ENCODE data around the gene CALCOCO1. TPM values are rescaled to one million over a fixed set of nuclear protein-coding genes. Genes with fewer than 3 reads are reported as not detected.

The CALCOCO1 gene
- total and polyA plus RNA-seq, 2 of the 13 experiments (the other 11 are each of a cell fraction or from before 2014, with no cell fraction given), result 7.7 to 47.7 TPM

DNA sequence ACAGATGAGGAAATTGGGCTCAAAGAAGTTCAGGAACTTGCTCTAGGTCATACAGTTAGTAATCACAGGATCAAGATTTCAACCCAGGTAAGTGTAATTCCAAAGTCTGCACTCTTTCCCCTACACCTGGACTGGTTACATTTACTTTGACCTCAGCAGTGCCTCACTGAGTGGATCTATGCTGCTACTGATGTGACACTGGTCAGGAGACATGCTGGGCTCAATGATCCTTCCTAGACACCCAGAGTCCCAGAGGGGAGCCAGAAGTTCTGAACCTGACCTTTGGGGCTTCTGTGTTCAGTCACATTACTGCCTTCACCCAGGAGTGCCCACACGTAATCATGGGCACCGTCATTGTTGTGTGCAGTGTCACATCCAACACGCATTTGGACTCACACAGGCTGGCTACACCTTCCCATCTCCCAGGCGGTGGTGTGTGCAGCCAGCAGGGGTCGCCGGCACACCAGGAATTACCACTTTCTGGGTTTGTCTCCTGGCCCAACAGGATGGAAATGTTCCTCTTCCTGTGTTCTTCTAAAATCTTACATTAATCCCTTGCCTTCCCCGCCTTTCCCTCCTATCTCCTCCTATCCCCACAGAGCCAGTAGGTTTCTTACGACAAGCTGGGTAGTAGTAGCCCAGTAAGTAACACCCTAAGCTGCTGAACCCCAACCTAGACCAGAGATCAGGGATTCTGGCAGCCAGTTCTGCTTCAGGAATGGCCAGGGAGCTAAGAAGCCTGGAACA is 25.6 kb downstream of the CALCOCO1 start (continued):
- no peak for TF ChIP-seq IRX3 (CRISPR knock-in tag; IDR thresholded peaks at IDR 0.05; ENCODE audit: borderline replicate concordance, low read depth)
- TF ChIP-seq, protein P1, sequence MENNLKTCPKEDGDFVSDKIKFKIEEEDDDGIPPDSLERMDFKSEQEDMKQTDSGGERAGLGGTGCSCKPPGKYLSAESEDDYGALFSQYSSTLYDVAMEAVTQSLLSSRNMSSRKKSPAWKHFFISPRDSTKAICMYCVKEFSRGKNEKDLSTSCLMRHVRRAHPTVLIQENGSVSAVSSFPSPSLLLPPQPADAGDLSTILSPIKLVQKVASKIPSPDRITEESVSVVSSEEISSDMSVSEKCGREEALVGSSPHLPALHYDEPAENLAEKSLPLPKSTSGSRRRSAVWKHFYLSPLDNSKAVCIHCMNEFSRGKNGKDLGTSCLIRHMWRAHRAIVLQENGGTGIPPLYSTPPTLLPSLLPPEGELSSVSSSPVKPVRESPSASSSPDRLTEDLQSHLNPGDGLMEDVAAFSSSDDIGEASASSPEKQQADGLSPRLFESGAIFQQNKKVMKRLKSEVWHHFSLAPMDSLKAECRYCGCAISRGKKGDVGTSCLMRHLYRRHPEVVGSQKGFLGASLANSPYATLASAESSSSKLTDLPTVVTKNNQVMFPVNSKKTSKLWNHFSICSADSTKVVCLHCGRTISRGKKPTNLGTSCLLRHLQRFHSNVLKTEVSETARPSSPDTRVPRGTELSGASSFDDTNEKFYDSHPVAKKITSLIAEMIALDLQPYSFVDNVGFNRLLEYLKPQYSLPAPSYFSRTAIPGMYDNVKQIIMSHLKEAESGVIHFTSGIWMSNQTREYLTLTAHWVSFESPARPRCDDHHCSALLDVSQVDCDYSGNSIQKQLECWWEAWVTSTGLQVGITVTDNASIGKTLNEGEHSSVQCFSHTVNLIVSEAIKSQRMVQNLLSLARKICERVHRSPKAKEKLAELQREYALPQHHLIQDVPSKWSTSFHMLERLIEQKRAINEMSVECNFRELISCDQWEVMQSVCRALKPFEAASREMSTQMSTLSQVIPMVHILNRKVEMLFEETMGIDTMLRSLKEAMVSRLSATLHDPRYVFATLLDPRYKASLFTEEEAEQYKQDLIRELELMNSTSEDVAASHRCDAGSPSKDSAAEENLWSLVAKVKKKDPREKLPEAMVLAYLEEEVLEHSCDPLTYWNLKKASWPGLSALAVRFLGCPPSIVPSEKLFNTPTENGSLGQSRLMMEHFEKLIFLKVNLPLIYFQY (CRISPR knock-in tag; IDR thresholded peaks at IDR 0.05; ENCODE audit: borderline replicate concordance), result 0 out of 2 replicates have a peak, but pooled peaks have one; percentile 37
- TF ChIP-seq PPARG (CRISPR knock-in tag; conservative IDR thresholded peaks at IDR 0.05), result no peak
- TF ChIP-seq TEAD3 (CRISPR knock-in tag; optimal IDR thresholded peaks at IDR 0.05; ENCODE audit: borderline replicate concordance), result peak; percentile 54
- TF ChIP-seq, protein P2, sequence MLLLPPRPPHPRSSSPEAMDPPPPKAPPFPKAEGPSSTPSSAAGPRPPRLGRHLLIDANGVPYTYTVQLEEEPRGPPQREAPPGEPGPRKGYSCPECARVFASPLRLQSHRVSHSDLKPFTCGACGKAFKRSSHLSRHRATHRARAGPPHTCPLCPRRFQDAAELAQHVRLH (CRISPR knock-in tag; IDR thresholded peaks at IDR 0.05; ENCODE audit: borderline replicate concordance, low read depth), result 0 out of 2 replicates have a peak, but pooled peaks have one; percentile 46
- 0 out of 2 replicates have a peak, but pooled peaks have one; percentile 38 for TF ChIP-seq AHR (CRISPR knock-in tag; IDR thresholded peaks at IDR 0.05)
- TF ChIP-seq STAG1 (CRISPR knock-in tag; IDR thresholded peaks at IDR 0.05), result peak; percentile 95
- peak; percentile 71 for TF ChIP-seq SMC3 (IDR thresholded peaks at IDR 0.05; ENCODE audit: low read length)
- TF ChIP-seq ZNF660 (CRISPR knock-in tag; IDR thresholded peaks at IDR 0.05; ENCODE audit: borderline replicate concordance, low read depth), result no peak
- TF ChIP-seq KDM2A (CRISPR knock-in tag; IDR thresholded peaks at IDR 0.05; ENCODE audit: borderline replicate concordance, low read depth), result peak; percentile 34; the same call in 1 of the 2 replicates
- no peak for TF ChIP-seq KDM3A (CRISPR knock-in tag; IDR thresholded peaks at IDR 0.05; ENCODE audit: low read depth)
- 0 out of 2 replicates have a peak, but pooled peaks have one; percentile 12 for TF ChIP-seq SALL1 (CRISPR knock-in tag; IDR thresholded peaks at IDR 0.05)
- no peak for TF ChIP-seq MATR3 (CRISPR knock-in tag; IDR thresholded peaks at IDR 0.05)
- TF ChIP-seq XRCC5 (optimal IDR thresholded peaks at IDR 0.05; ENCODE audit: low read length), result peak; percentile 42
- TF ChIP-seq, protein P3, sequence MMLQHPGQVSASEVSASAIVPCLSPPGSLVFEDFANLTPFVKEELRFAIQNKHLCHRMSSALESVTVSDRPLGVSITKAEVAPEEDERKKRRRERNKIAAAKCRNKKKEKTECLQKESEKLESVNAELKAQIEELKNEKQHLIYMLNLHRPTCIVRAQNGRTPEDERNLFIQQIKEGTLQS (CRISPR knock-in tag; IDR thresholded peaks at IDR 0.05), result no peak

Data from HepG2 (cell line).